ENCODE measurements around the gene SMU1.

Gene SMU1

GRCh38 chr9:33080534-33080933 is 4.1 kb upstream of the SMU1 start:
- H3K27me3 ChIP-seq (ENCODE audit: insufficient read depth, low read depth) = no peaks in the 10 kb centered on the region
- H3K4me3 ChIP-seq (IDR thresholded peaks at IDR 0.05; ENCODE audit: insufficient read depth, low read depth, low read length) = no peak overlapping the region
- no peak overlapping the region for H3K9ac ChIP-seq
- H3K27ac ChIP-seq = no peak overlapping the region
- H4K20me1 ChIP-seq (ENCODE audit: insufficient read depth) = no peaks in the 10 kb centered on the region
- peaks cover 18% of the 10 kb centered on the region for H3K4me1 ChIP-seq (ENCODE audit: low read depth, poor library complexity, severe bottlenecking)
- peak overlapping the region; percentile 72 for H2AFZ ChIP-seq (ENCODE audit: low read depth)
- no peaks in the 10 kb centered on the region for H3K36me3 ChIP-seq (ENCODE audit: insufficient read depth)
- peaks cover 9% of the 10 kb centered on the region for H3K79me2 ChIP-seq (ENCODE audit: insufficient read depth, low read depth)
- H3K4me2 ChIP-seq = peak overlapping the region; percentile 55; the same call in 1 of the 2 replicates
- TF ChIP-seq, protein P1, sequence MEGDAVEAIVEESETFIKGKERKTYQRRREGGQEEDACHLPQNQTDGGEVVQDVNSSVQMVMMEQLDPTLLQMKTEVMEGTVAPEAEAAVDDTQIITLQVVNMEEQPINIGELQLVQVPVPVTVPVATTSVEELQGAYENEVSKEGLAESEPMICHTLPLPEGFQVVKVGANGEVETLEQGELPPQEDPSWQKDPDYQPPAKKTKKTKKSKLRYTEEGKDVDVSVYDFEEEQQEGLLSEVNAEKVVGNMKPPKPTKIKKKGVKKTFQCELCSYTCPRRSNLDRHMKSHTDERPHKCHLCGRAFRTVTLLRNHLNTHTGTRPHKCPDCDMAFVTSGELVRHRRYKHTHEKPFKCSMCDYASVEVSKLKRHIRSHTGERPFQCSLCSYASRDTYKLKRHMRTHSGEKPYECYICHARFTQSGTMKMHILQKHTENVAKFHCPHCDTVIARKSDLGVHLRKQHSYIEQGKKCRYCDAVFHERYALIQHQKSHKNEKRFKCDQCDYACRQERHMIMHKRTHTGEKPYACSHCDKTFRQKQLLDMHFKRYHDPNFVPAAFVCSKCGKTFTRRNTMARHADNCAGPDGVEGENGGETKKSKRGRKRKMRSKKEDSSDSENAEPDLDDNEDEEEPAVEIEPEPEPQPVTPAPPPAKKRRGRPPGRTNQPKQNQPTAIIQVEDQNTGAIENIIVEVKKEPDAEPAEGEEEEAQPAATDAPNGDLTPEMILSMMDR (conservative IDR thresholded peaks at IDR 0.05; ENCODE audit: low read depth, low read length) = no peak

DNA sequence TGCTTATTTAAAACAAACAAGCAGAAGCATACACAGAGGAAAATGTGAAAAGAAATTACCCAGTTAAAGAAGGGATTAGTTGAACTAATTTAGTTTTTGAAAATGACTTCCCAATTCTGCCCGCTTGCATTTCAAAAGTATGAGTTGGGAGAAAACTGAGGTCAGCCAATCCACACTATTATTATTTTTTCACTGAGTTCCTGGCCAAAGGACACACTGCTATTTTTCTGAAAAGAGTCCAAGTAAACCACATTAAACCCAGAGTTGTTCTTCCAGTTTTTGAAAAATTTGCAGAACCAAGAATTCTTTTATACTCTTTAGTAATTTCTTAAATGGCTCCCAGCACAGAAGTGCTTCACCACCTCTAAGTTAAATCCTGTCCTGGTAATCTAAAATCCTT is 7.5 kb downstream of the SMU1 start:
- H3K36me3 ChIP-seq (ENCODE audit: insufficient read depth) = peaks cover 12% of the 10 kb centered on the region; the same call in 1 of the 2 replicates
- H3K4me3 ChIP-seq (IDR thresholded peaks at IDR 0.05; ENCODE audit: insufficient read depth, low read depth, low read length) = no peak overlapping the region
- TF ChIP-seq, protein P1 (conservative IDR thresholded peaks at IDR 0.05; ENCODE audit: low read depth, low read length) = no peak
- peaks cover 23% of the 10 kb centered on the region for H3K4me1 ChIP-seq (ENCODE audit: low read depth, poor library complexity, severe bottlenecking)
- 0 out of 2 replicates have a peak, but pooled peaks cover 5% of the 10 kb centered on the region for H4K20me1 ChIP-seq (ENCODE audit: insufficient read depth)
- H2AFZ ChIP-seq (ENCODE audit: low read depth) = no peak overlapping the region
- no peaks in the 10 kb centered on the region for H3K27me3 ChIP-seq (ENCODE audit: insufficient read depth, low read depth)
- H3K79me2 ChIP-seq (ENCODE audit: insufficient read depth, low read depth) = peaks cover 20% of the 10 kb centered on the region; the same call in 1 of the 2 replicates
- H3K9ac ChIP-seq = no peak overlapping the region
- no peak overlapping the region for H3K27ac ChIP-seq
- H3K4me2 ChIP-seq = no peak overlapping the region

DNA sequence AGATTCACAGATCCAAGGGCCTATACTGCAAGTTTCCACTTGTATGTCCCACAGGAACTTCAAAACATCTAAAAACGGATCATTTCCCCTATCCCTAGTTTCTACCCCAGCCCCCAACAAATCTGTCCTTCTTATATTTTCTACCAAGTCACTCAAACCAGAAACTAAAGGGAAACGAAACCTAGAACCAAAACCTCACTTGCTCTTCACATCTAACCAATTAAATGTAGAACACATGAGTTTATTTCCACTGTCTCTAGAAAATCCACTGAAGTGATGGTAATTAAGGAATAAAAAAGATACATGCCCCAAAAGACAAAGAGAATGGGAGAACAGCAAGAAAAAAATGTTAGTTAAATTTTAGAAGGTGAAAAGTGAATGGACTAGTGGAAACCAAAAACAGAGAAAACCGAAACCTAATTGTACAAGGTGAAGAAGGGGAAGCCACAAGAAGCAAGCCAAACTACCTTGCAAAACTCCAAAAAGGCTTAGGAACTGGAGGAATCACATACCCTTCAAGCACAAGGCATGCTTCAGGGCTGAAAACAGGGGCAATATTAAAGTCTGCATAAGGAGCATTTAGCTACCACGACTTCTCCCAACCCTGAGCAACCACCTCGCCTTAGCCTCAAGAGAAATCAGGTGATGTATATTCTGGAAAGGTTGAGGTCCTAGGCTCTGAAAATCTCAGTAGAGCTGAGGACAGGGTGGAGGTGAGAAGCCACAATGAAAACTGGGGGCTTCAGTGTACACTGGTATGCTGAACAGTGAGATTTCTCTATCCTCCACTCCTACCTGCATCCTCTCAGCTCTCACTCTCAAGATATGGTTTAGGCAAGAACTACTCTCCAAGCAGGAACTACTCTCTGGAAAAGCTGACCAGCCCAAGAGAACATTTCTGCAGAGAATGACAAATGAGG is 11.1 kb downstream of the SMU1 start:
- no peak overlapping the region for H3K9ac ChIP-seq
- H3K4me2 ChIP-seq = peak overlapping the region; percentile 13
- no peaks in the 10 kb centered on the region for H3K79me2 ChIP-seq (ENCODE audit: insufficient read depth, low read depth)
- H2AFZ ChIP-seq (ENCODE audit: low read depth) = no peak overlapping the region
- H3K27ac ChIP-seq = peak overlapping the region; percentile 3; the same call in 1 of the 2 replicates
- TF ChIP-seq, protein P1 (conservative IDR thresholded peaks at IDR 0.05; ENCODE audit: low read depth, low read length) = no peak
- H3K4me1 ChIP-seq (ENCODE audit: low read depth, poor library complexity, severe bottlenecking) = peaks cover 23% of the 10 kb centered on the region
- no peak overlapping the region for H3K4me3 ChIP-seq (IDR thresholded peaks at IDR 0.05; ENCODE audit: insufficient read depth, low read depth, low read length)
- H4K20me1 ChIP-seq (ENCODE audit: insufficient read depth) = 0 out of 2 replicates have a peak, but pooled peaks cover 5% of the 10 kb centered on the region
- H3K36me3 ChIP-seq (ENCODE audit: insufficient read depth) = peaks cover 17% of the 10 kb centered on the region
- H3K27me3 ChIP-seq (ENCODE audit: insufficient read depth, low read depth) = no peaks in the 10 kb centered on the region

GRCh38 chr9:33051144-33051543 is 25.3 kb downstream of the SMU1 start:
- H3K27ac ChIP-seq = no peak overlapping the region
- no peaks in the 10 kb centered on the region for H3K4me1 ChIP-seq (ENCODE audit: low read depth, poor library complexity, severe bottlenecking)
- H3K4me3 ChIP-seq (IDR thresholded peaks at IDR 0.05; ENCODE audit: insufficient read depth, low read depth, low read length) = no peak overlapping the region
- H4K20me1 ChIP-seq (ENCODE audit: insufficient read depth) = no peaks in the 10 kb centered on the region
- no peaks in the 10 kb centered on the region for H3K79me2 ChIP-seq (ENCODE audit: insufficient read depth, low read depth)
- no peaks in the 10 kb centered on the region for H3K27me3 ChIP-seq (ENCODE audit: insufficient read depth, low read depth)
- no peaks in the 10 kb centered on the region; the same call in 1 of the 2 replicates for H3K36me3 ChIP-seq (ENCODE audit: insufficient read depth)
- no peak overlapping the region for H3K4me2 ChIP-seq
- no peak overlapping the region for H2AFZ ChIP-seq (ENCODE audit: low read depth)
- no peak overlapping the region for H3K9ac ChIP-seq
- TF ChIP-seq, protein P1 (conservative IDR thresholded peaks at IDR 0.05; ENCODE audit: low read depth, low read length) = no peak
